HCT116 (cell line): ENCODE measurements around the gene NPDC1. TPM values are rescaled to one million over a fixed set of nuclear protein-coding genes. Genes with fewer than 3 reads are reported as not detected.

ENCODE experiments used
- ATAC-seq: fragments of 200-7000 bp; cut with Tn5 transposase; 2 replicates; pipeline ENCODE4 v1.9.1; 2020; ENCODE audit warnings: mild to moderate bottlenecking, moderate library complexity
- BruUV-seq: library from RNA; stranded (reverse); fragments of 400-500 nt; replicated peaks from 2 replicates; lab custom pipeline; 2021; lab: Mats Ljungman, UMichigan
- CTCF ChIA-PET: fragments of 300-600 bp; sonication (Branson Sonifier 250); formaldehyde crosslinking; loops from one replicate; lab custom pipeline; 2021; ENCODE audit warnings: antibody characterized with exemption; lab: Charles Lee
- POLR2A ChIA-PET: fragments of 300-600, 350-600 bp; sonication (Branson Sonifier 250); formaldehyde crosslinking; loops from one replicate; lab custom pipeline; 2021; ENCODE audit warnings: antibody characterized with exemption; lab: Charles Lee
- RAD21 ChIA-PET, 2 experiments: fragments of 300-600 bp; sonication (Branson Sonifier 250); formaldehyde crosslinking; loops; one replicate each; lab custom pipeline; 2023; ENCODE audit warnings: low total read pairs in 2 of 2; ENCODE audit not compliant: uncharacterized antibody in 2 of 2, unreplicated experiment in 2 of 2, low non-redundant PET in 1 of 2; lab: Charles Lee
- DNase-seq: peaks from one replicate; pipeline ENCODE4 v3.0.0-alpha.2; 2010; ENCODE audit warnings: low read depth, low spot score
- H2AFZ ChIP-seq: fragments of 200-600 bp; shearing (Covaris generic), sonication (generic); 2 replicates; pipeline ENCODE4 v1.6.1; 2017; ENCODE audit warnings: low read depth, mixed run types, mixed read lengths, antibody characterized with exemption, low read length; ENCODE audit not compliant: poor library complexity, severe bottlenecking
- H3K27ac ChIP-seq: 2 replicates; pipeline ENCODE4 v1.5.1; 2012; ENCODE audit warnings: low read depth, low read length
- H3K27me3 ChIP-seq: fragments of 200-600 bp; sonication (generic); 2 replicates; pipeline ENCODE4 v1.6.1; 2016; ENCODE audit warnings: mixed run types, low read length, mixed read lengths; ENCODE audit not compliant: insufficient read depth
- H3K36me3 ChIP-seq, 2 experiments: fragments of 200-500 bp in 1 of 2; fragments of 200-600 bp in 1 of 2; sonication (Bioruptor generic) in 1 of 2; sonication (generic) in 1 of 2; 2 replicates each; pipeline versions ENCODE4 v1.5.1 to v1.6.1; 2014 to 2016; ENCODE audit warnings: low read length in 2 of 2, inconsistent platforms in 1 of 2, mixed read lengths in 1 of 2, mixed run types in 1 of 2; ENCODE audit not compliant: insufficient read depth in 2 of 2, control insufficient read depth in 1 of 2
- H3K4me1 ChIP-seq, 2 experiments: fragments of 200-600 bp in 1 of 2; sonication (generic) in 1 of 2; 2 replicates each; pipeline versions ENCODE4 v1.5.1 to v1.6.1; 2012 to 2017; ENCODE audit warnings: low read length in 2 of 2, inconsistent platforms in 1 of 2, mild to moderate bottlenecking in 1 of 2, mixed read lengths in 1 of 2, mixed run types in 1 of 2, moderate library complexity in 1 of 2; ENCODE audit not compliant: insufficient read depth in 2 of 2, control insufficient read depth in 1 of 2
- H3K4me2 ChIP-seq: fragments of 200-600 bp; sonication (generic); 2 replicates; pipeline ENCODE4 v1.6.1; 2017; ENCODE audit warnings: mixed run types, low read length, mixed read lengths
- H3K4me3 ChIP-seq, 2 experiments: fragments of 200-600 bp in 1 of 2; sonication (generic) in 1 of 2; replicated peaks in 1 of 2; 2 replicates each; pipeline ENCODE4 v1.5.1; 2011 to 2016; ENCODE audit warnings: low read length in 2 of 2, control low read depth in 1 of 2, low read depth in 1 of 2, mild to moderate bottlenecking in 1 of 2, mixed read lengths in 1 of 2, mixed run types in 1 of 2
- H3K79me2 ChIP-seq: fragments of 200-600 bp; sonication (generic); 2 replicates; pipeline ENCODE4 v1.6.1; 2017; ENCODE audit warnings: mild to moderate bottlenecking, mixed run types, low read length, moderate library complexity, mixed read lengths; ENCODE audit not compliant: insufficient read depth
- H3K9ac ChIP-seq: fragments of 200-600 bp; sonication (generic); 2 replicates; pipeline ENCODE4 v1.6.1; 2016; ENCODE audit warnings: low read length, mixed read lengths
- H3K9me2 ChIP-seq: fragments of 200-600 bp; sonication (generic), shearing (Covaris generic); 2 replicates; pipeline ENCODE4 v1.6.1; 2017; ENCODE audit warnings: mixed run types, mild to moderate bottlenecking, moderate library complexity; ENCODE audit not compliant: insufficient read depth
- H3K9me3 ChIP-seq, 2 experiments: fragments of 200-500 bp in 1 of 2; fragments of 200-600 bp in 1 of 2; sonication (Bioruptor generic) in 1 of 2; sonication (generic) in 1 of 2; 2 replicates each; pipeline ENCODE4 v1.6.1; 2014 to 2017; ENCODE audit warnings: low read length in 2 of 2, mixed read lengths in 2 of 2, inconsistent platforms in 1 of 2, low read depth in 1 of 2, mild to moderate bottlenecking in 1 of 2, mixed run types in 1 of 2, moderate library complexity in 1 of 2; ENCODE audit not compliant: control insufficient read depth in 1 of 2, insufficient read depth in 1 of 2
- H4K20me1 ChIP-seq: fragments of 200-600 bp; sonication (generic), shearing (Covaris generic); 2 replicates; pipeline ENCODE4 v1.6.1; 2017; ENCODE audit warnings: mixed run types, mild to moderate bottlenecking, moderate library complexity; ENCODE audit not compliant: insufficient read depth
- EZH2phosphoT487 ChIP-seq: fragments of 200-600 bp; IDR thresholded peaks from 2 replicates; pipeline ENCODE4 v1.6.1; 2018; ENCODE audit warnings: antibody characterized with exemption, borderline replicate concordance
- POLR2AphosphoS5 ChIP-seq: IDR thresholded peaks from 2 replicates; pipeline ENCODE4 v1.6.1; 2011; ENCODE audit warnings: mild to moderate bottlenecking, low read depth, low read length, moderate library complexity
- REST ChIP-seq: IDR thresholded peaks from 2 replicates; pipeline ENCODE4 v1.6.1; 2012; ENCODE audit warnings: low read depth
- SIN3A ChIP-seq: IDR thresholded peaks from 2 replicates; pipeline ENCODE4 v1.6.1; 2012; ENCODE audit warnings: low read depth
- SRF ChIP-seq: IDR thresholded peaks from 2 replicates; pipeline ENCODE4 v1.6.1; 2012; ENCODE audit warnings: low read depth
- TCF7L2 ChIP-seq: IDR thresholded peaks from 2 replicates; pipeline ENCODE4 v1.7.0; 2011; ENCODE audit warnings: borderline replicate concordance, inconsistent platforms; ENCODE audit not compliant: insufficient read depth, insufficient read length; ENCODE audit errors: extremely low read depth
- YY1 ChIP-seq: IDR thresholded peaks from 2 replicates; pipeline ENCODE4 v1.6.1; 2011; ENCODE audit warnings: low read length, low read depth, moderate library complexity, mild to moderate bottlenecking; ENCODE audit not compliant: insufficient replicate concordance; ENCODE audit errors: extremely low read depth
- ZBTB33 ChIP-seq: IDR thresholded peaks from 2 replicates; pipeline ENCODE4 v1.6.1; 2011; ENCODE audit warnings: mild to moderate bottlenecking, low read length, moderate library complexity; ENCODE audit not compliant: insufficient replicate concordance; ENCODE audit errors: extremely low read depth
- intact Hi-C: fragments of 100-400 bp; cut with micrococcal nuclease; formaldehyde crosslinking; loops from 2 replicates; pipeline ENCODE4 v1.10.0; 2022
- total RNA-seq: library from RNA; stranded (reverse); gene quantifications from one replicate; pipeline ENCODE4 v1.2.1, GENCODE V29; 2021; ENCODE audit not compliant: unreplicated experiment

Gene NPDC1
- total RNA-seq, 1 experiment from 2014 or later, result 98.8 TPM

GRCh38 chr9:136996361-136997292 lies 49.4 kb downstream of the NPDC1 start, which contains the start of gene CLIC3:
Gene CLIC3 (minus strand): TSS chr9:136996568. CDS start chr9:136996543, 25 bp downstream.
- Histone ChIP-seq H3K36me3 (peaks cover 0 to 12% of the 10 kb centered on the region in 2 experiments; a peak in 2 of 4 replicates), H3K4me2 (peak within 1 kb of the TSS; percentile 88), H2AFZ (no peak within 1 kb of the TSS), H4K20me1 (no peaks in the 10 kb centered on the region), H3K9ac (peak within 1 kb of the TSS; percentile 57), H3K4me1 (peaks cover 48 to 80% of the 10 kb centered on the region in 2 experiments), H3K27me3 (no peaks in the 10 kb centered on the region), H3K27ac (peak within 1 kb of the TSS; percentile 95), H3K79me2 (peaks cover 20% of the 10 kb centered on the region), H3K9me2 (no peaks in the 10 kb centered on the region), H3K4me3 (peak within 1 kb of the TSS; percentile 40 to 56), H3K9me3 (no peaks in the 10 kb centered on the region)
- BruUV-seq, result no TSS peak
- DNase-seq, result no peak
- intact Hi-C loops, result no loop called here
- ChIA-PET RAD21 (interaction anchor here in 1 of 2 experiments (0.6 to 1.1 kb wide), 2 partner anchors 49 to 596 kb away, joined by 3 read pairs; no protein-coding TSS in a partner anchor), POLR2A (no interaction called here), CTCF (interaction anchor here (0.6 to 1.5 kb wide), 5 partner anchors 33 to 240 kb away, joined by 3 to 11 read pairs (median 3); partner anchors contain the start of gene NPDC1)
- peak; percentile 56 for ATAC-seq
- TF ChIP-seq ZBTB33, result no peak
- no peak for TF ChIP-seq SIN3A
- no peak for TF ChIP-seq EZH2phosphoT487
- peak; percentile 25 for TF ChIP-seq TCF7L2
- TF ChIP-seq POLR2AphosphoS5, result peak; percentile 58
- TF ChIP-seq REST, result no peak
- peak; percentile 19 for TF ChIP-seq YY1
- TF ChIP-seq SRF, result no peak
